Measurements from ENCODE around the gene FGF6.

Gene FGF6, protein sequence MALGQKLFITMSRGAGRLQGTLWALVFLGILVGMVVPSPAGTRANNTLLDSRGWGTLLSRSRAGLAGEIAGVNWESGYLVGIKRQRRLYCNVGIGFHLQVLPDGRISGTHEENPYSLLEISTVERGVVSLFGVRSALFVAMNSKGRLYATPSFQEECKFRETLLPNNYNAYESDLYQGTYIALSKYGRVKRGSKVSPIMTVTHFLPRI

DNA sequence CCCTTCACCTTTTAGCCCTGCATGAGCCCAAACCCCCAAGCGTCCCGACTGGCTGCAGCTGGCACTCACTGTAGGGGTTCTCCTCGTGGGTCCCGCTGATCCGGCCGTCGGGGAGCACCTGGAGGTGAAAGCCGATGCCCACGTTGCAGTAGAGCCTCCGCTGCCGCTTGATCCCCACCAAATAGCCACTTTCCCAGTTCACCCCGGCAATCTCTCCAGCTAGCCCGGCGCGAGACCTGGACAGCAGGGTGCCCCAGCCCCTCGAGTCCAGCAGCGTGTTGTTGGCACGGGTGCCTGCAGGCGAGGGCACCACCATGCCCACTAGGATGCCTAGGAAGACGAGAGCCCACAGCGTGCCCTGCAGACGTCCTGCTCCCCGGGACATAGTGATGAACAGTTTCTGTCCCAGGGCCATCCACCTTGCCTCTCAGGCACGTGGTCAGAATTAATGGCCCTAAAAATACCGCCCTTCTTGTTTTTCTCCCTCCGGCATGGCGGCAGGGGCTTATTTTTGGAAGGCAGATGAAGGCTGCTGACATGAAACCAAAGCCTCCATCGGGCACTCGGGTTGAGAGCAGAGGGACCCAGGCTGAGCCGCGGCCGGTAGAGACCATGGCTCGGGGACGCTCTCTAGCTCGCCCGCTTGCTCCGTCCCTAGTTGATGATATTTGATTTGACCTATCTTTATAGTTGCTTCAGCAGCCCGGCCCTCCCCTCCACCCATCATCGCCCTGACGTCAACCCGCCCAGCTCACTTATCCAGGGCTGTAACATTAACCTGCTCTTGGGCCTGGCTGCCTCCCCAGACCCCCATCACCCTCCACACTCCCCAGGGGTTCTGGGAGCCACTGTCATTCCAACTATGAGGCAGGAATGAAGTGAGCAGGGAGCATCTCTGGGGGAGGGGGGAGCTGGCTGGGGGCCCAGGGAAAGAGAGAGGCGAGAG lies at the start of gene FGF6:
FGF6 (minus strand) TSS at position 660 of the 946 bp plus-strand sequence; CDS start at position 415, 245 bp downstream.
- TF ChIP-seq, protein P1, sequence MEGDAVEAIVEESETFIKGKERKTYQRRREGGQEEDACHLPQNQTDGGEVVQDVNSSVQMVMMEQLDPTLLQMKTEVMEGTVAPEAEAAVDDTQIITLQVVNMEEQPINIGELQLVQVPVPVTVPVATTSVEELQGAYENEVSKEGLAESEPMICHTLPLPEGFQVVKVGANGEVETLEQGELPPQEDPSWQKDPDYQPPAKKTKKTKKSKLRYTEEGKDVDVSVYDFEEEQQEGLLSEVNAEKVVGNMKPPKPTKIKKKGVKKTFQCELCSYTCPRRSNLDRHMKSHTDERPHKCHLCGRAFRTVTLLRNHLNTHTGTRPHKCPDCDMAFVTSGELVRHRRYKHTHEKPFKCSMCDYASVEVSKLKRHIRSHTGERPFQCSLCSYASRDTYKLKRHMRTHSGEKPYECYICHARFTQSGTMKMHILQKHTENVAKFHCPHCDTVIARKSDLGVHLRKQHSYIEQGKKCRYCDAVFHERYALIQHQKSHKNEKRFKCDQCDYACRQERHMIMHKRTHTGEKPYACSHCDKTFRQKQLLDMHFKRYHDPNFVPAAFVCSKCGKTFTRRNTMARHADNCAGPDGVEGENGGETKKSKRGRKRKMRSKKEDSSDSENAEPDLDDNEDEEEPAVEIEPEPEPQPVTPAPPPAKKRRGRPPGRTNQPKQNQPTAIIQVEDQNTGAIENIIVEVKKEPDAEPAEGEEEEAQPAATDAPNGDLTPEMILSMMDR (IDR thresholded peaks at IDR 0.05; ENCODE audit: insufficient read depth, missing control alignments): no peak
- no peak for FAIRE-seq

DNA sequence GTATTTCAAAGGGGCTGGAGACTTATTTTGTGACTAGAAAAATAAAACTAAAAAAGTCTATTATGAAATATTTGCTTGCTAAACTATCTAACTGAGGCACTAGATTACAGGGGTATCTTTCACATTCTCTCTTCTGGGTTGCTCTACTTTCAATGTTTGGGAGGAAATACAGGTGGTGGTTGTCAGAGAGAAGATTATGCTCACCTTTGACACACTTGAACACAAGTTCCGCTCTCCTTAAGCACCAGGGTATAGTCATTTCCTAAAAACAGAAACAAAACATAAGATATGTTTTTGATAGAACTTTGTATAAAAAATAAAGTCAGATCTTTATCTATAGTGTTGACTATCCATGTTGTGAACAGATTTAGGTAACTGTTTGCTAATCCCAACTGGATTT lies 45.4 kb upstream of the FGF6 start:
- TF ChIP-seq, protein P1 (IDR thresholded peaks at IDR 0.05; ENCODE audit: insufficient read depth, missing control alignments): no peak
- no peak for FAIRE-seq
- no peak for DNase-seq (ENCODE audit: insufficient read length, low spot score)

More for the DNA sequence above, at the start of gene FGF6:
- DNase-seq (ENCODE audit: insufficient read length, low spot score): no peak

DNA sequence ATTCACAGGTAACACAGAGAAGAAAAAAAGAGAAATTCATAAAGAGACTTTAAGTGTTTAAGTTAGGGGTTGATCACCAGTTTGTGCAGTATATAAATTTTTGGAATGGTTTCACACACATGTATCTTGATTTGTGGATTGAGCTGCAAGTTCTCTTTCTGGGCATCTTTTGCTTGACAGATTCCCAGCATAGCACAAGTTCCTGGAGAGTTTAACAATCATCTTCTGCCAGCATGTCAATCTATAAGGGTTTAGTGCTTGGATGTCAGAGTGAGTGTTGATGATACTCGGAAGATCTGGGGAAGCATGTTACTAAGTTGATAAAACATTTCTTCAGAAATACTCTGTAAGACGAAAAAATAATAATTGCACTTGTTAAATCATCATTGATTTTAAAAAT lies 43.9 kb upstream of the FGF6 start:
- no peak for DNase-seq (ENCODE audit: insufficient read length, low spot score)
- no peak for FAIRE-seq
- TF ChIP-seq, protein P1 (IDR thresholded peaks at IDR 0.05; ENCODE audit: insufficient read depth, missing control alignments): no peak

DNA sequence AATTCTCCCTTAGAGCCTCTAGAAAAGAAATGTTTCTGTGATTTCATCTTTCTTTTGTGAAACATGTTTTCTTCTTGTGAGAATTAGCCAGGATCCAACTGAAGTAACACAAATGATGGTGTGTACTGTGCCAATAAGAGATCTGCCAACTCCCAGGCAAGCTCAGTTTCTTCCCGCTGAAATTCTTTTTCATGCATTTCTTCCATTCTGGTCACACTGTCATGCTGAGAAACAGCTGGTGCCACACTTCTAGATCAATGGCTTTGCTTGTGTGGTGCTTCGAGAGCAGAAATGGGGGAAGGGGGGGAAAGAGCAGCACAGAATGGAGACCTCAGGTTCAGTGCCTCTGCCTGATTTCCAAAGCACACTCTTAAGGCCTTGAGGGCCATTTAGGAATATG lies 41.4 kb upstream of the FGF6 start:
- no peak for FAIRE-seq
- TF ChIP-seq, protein P1 (IDR thresholded peaks at IDR 0.05; ENCODE audit: insufficient read depth, missing control alignments): no peak
- no peak for DNase-seq (ENCODE audit: insufficient read length, low spot score)

DNA sequence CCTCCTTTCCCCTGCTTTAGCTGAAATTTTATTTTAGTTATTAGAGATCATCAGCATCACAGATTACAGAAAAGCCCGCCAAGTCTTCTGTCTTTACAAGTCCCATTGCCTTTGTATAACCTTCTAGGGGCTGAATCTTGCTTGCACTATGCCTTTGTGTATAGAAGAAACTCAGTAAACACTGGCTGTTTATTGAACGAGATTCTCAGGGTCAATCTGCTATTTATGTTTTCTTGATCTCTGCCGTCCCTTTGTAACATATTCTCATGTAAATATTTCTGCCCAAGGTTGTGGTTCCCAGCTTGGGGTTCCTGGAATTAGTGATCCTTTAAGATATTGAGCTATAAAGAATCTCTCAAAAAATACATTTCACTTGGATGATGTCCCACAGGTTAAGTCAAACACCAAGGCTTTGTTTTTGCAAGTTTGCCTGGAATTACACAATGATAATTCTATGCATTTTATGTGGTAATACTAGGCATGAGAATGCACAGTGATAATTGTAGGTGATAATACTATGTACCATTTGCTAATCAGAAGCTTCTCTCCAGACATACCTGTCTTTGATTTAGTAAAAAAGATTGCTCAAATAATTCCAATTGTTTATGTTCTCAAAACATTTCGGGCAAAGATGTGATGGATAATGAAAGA lies 40.6 kb upstream of the FGF6 start:
- DNase-seq (ENCODE audit: insufficient read length, low spot score): no peak
- FAIRE-seq: no peak
- TF ChIP-seq, protein P1 (IDR thresholded peaks at IDR 0.05; ENCODE audit: insufficient read depth, missing control alignments): no peak

DNA sequence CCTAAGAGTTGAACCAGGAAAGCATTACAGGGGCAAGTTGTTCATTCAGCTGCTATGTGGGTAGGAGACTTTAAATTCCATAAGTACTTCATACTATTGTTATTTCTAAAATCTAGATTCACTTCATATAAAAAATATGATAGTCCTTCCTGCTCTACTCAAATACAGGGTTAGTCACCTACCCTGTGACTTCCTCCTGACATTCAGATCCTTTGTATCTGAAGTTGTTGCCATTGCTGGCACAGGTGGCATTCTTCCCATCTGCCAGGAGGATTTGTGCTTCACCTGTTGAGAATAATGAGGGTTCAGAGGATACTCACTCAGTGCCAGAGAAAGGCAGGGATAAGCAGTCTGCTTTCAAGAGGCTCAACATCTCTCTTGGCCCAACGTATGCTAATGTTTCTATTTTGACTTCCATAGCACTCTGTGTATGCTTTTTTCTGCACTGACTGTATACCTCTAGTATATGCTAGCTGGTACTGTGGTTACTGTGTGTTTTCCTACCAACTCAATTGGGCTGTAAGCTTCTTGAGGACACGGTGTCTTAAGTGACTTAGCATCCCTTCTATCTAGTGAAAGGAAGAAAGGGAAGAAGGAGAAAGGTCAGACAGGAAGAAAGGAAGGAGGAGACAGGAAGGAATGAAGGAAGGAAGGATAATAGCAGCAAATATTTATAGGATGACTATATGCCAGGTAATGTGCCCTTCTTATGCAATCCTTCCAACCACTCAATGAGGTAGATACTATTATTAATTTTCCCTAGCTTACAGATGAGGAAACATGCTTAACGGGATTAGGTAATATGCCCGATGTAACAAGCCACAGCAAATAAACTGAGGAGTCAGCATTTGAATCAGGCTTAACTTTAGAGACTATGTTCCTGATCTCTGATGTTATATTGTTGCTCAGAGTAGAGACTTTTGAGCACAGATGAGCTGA lies 38.5 kb upstream of the FGF6 start:
- FAIRE-seq: no peak
- no peak for DNase-seq (ENCODE audit: insufficient read length, low spot score)

More for the DNA sequence above, 38.5 kb upstream of the FGF6 start:
- TF ChIP-seq, protein P1 (IDR thresholded peaks at IDR 0.05; ENCODE audit: insufficient read depth, missing control alignments): no peak
